HepG2 (cell line): ENCODE measurements around the gene PRDM15. TPM values are rescaled to one million over a fixed set of nuclear protein-coding genes. Genes with fewer than 3 reads are reported as not detected.

Experiments used
- ATAC-seq: fragments of 200-7000 bp; cut with Tn5 transposase; 3 replicates; pipeline ENCODE4 v1.9.1; 2020; ENCODE audit warnings: mild to moderate bottlenecking, moderate library complexity
- BruUV-seq: library from RNA; stranded (reverse); fragments of 400-500 nt; replicated peaks from 2 replicates; lab custom pipeline; 2021; lab: Mats Ljungman, UMichigan
- CTCF ChIA-PET: fragments of 300-600 bp; formaldehyde crosslinking; extraction: SDS; loops from one replicate; lab custom pipeline; 2021; ENCODE audit warnings: low total read pairs, inconsistent platforms, low intra/inter-chr PET ratio; lab: Yijun Ruan, JAX
- POLR2A ChIA-PET: fragments of 350-600 bp; sonication (Branson Sonifier 250); formaldehyde crosslinking; loops from one replicate; lab custom pipeline; 2020; ENCODE audit warnings: antibody characterized with exemption, inconsistent platforms; lab: Yijun Ruan, JAX
- DNase-seq: peaks from one replicate; pipeline ENCODE4 v3.0.0-alpha.2; 2015; ENCODE audit warnings: low spot score
- FAIRE-seq: peaks from 3 replicates; lab custom pipeline; 2011; peaks lifted over from hg19 to GRCh38; lab: Jason Lieb, UNC
- H2AFZ ChIP-seq: one replicate; pipeline ENCODE4 v1.6.1; 2011; ENCODE audit warnings: low read length, inconsistent platforms
- H3K27ac ChIP-seq: fragments of 300-600 bp; 3 replicates; pipeline ENCODE4 v1.8.0; 2011; ENCODE audit warnings: mixed run types, mild to moderate bottlenecking, mixed read lengths, low read length, inconsistent platforms; ENCODE audit not compliant: insufficient read depth; ENCODE audit errors: extremely low read length
- H3K27me3 ChIP-seq, 2 experiments: fragments of 200-600 bp in 1 of 2; 2 replicates in 1 of 2; 3 replicates in 1 of 2; pipeline versions ENCODE4 v1.6.0 to v1.8.0; 2011; ENCODE audit warnings: low read length in 2 of 2, mild to moderate bottlenecking in 2 of 2, moderate library complexity in 2 of 2, inconsistent platforms in 1 of 2; ENCODE audit not compliant: insufficient read depth in 2 of 2, control insufficient read depth in 1 of 2
- H3K36me3 ChIP-seq, 2 experiments: fragments of 200-600 bp in 1 of 2; replicated peaks in 1 of 2; 2 replicates in 1 of 2; 3 replicates in 1 of 2; pipeline versions ENCODE4 v1.5.1 to v1.8.0; 2011; ENCODE audit warnings: low read length in 2 of 2, inconsistent platforms in 1 of 2; ENCODE audit not compliant: insufficient read depth in 2 of 2, control insufficient read depth in 1 of 2
- H3K4me1 ChIP-seq: 2 replicates; pipeline ENCODE4 v1.5.1; 2012; ENCODE audit warnings: low read length, inconsistent platforms; ENCODE audit not compliant: insufficient read depth
- H3K4me2 ChIP-seq: 2 replicates; pipeline ENCODE4 v1.6.0; 2011; ENCODE audit warnings: low read depth, low read length, inconsistent platforms
- H3K4me3 ChIP-seq, 3 experiments: fragments of 200-600 bp in 1 of 3; sonication (generic), shearing (Covaris generic) in 1 of 3; replicated peaks in 1 of 3; 2 replicates each; pipeline ENCODE4 v1.5.1; 2011 to 2016; ENCODE audit warnings: low read length in 3 of 3, inconsistent platforms in 2 of 3, low read depth in 2 of 3, mild to moderate bottlenecking in 2 of 3, control low read depth in 1 of 3, mixed read lengths in 1 of 3; ENCODE audit not compliant: insufficient read depth in 1 of 3
- H3K79me2 ChIP-seq: one replicate; pipeline ENCODE4 v1.6.1; 2011; ENCODE audit warnings: low read length, inconsistent platforms; ENCODE audit not compliant: insufficient read depth
- H3K9ac ChIP-seq: 2 replicates; pipeline ENCODE4 v1.6.0; 2011; ENCODE audit warnings: mild to moderate bottlenecking, low read depth, low read length, inconsistent platforms; ENCODE audit not compliant: insufficient read depth
- H3K9me3 ChIP-seq: 2 replicates; pipeline ENCODE4 v1.5.1; 2012; ENCODE audit warnings: mild to moderate bottlenecking, low read length
- H4K20me1 ChIP-seq: 2 replicates; pipeline ENCODE4 v1.6.0; 2011; ENCODE audit warnings: inconsistent platforms, mild to moderate bottlenecking, low read length, moderate library complexity; ENCODE audit not compliant: insufficient read depth
- CERS6 ChIP-seq: sonication (generic); formaldehyde crosslinking; IDR thresholded peaks from 2 replicates; pipeline ENCODE4 v1.5.0; 2020; ENCODE audit warnings: missing genetic modification reagents
- HNF4A ChIP-seq: sonication (generic); formaldehyde crosslinking; IDR thresholded peaks from 2 replicates; pipeline ENCODE4 v1.4.0; 2020; ENCODE audit warnings: missing genetic modification reagents
- HOXD1 ChIP-seq: sonication (generic); formaldehyde crosslinking; IDR thresholded peaks from 2 replicates; pipeline ENCODE4 v1.5.0; 2020; ENCODE audit warnings: missing genetic modification reagents
- ISL2 ChIP-seq: sonication (generic); formaldehyde crosslinking; IDR thresholded peaks from 2 replicates; pipeline ENCODE4 v1.5.0; 2020; ENCODE audit warnings: missing genetic modification reagents
- MTF2 ChIP-seq: sonication (generic); formaldehyde crosslinking; IDR thresholded peaks from 2 replicates; pipeline ENCODE4 v1.5.0; 2020; ENCODE audit warnings: missing genetic modification reagents, borderline replicate concordance
- SALL2 ChIP-seq: sonication (generic); formaldehyde crosslinking; IDR thresholded peaks from 2 replicates; pipeline ENCODE4 v1.8.1; 2023; ENCODE audit warnings: mild to moderate bottlenecking, missing genetic modification reagents, inconsistent platforms
- SNAPC5 ChIP-seq: sonication (generic); formaldehyde crosslinking; IDR thresholded peaks from 2 replicates; pipeline ENCODE4 v1.8.1; 2023; ENCODE audit warnings: mild to moderate bottlenecking, missing genetic modification reagents, borderline replicate concordance
- SUZ12 ChIP-seq: fragments of 150-350 bp; IDR thresholded peaks from 2 replicates; pipeline ENCODE4 v1.6.1; 2014; ENCODE audit warnings: low read depth, low read length
- U2AF1 ChIP-seq: fragments of 200-400 bp; formaldehyde crosslinking; optimal IDR thresholded peaks from 2 replicates; pipeline ENCODE3; 2017; ENCODE audit warnings: mild to moderate bottlenecking, low read depth, low read length
- ZBTB8A ChIP-seq: sonication (generic); formaldehyde crosslinking; IDR thresholded peaks from 2 replicates; pipeline ENCODE4 v1.4.0; 2020; ENCODE audit warnings: mild to moderate bottlenecking, low read depth, missing genetic modification reagents, borderline replicate concordance
- ZNF281 ChIP-seq: sonication (generic); formaldehyde crosslinking; IDR thresholded peaks from 2 replicates; pipeline ENCODE4 v1.4.0; 2020; ENCODE audit warnings: missing genetic modification reagents, borderline replicate concordance
- ZNF335 ChIP-seq: sonication (generic); formaldehyde crosslinking; IDR thresholded peaks from 2 replicates; pipeline ENCODE4 v1.4.0; 2020; ENCODE audit warnings: missing genetic modification reagents
- ZNF773 ChIP-seq: sonication (generic); formaldehyde crosslinking; IDR thresholded peaks from 2 replicates; pipeline ENCODE4 v1.4.0; 2020; ENCODE audit warnings: missing genetic modification reagents, borderline replicate concordance
- WGBS: methylation state at CpG from one replicate; pipeline ENCODE4 v1.1.6; 2017; ENCODE audit warnings: low lambda C conversion rate; 5-methylcytosine and 5-hydroxymethylcytosine counted together
- in situ Hi-C: cut with HindIII; loops from 2 replicates; pipeline ENCODE4 v1.10.0; 2017; ENCODE audit warnings: low pct_unique_long_range_greater_than_20kb; ENCODE audit not compliant: extremely low pct_ligation_motif_present
- intact Hi-C: fragments of 100-400 bp; cut with micrococcal nuclease; formaldehyde crosslinking; loops from one replicate; pipeline ENCODE4 v1.10.0; 2022; ENCODE audit not compliant: unreplicated experiment
- polyA plus RNA-seq, 8 experiments: library from polyadenylated mRNA; depleted of rRNA in 3 of 8; stranded (reverse) in 7 of 8; unstranded in 1 of 8; fragments of >200 nt; fragmentation: Illumina TruSeq in 4 of 8; extraction: Trizol in 4 of 8; gene quantifications; 2 replicates each; pipeline versions ENCODE4 v1.2.1 to v1.2.3, GENCODE V29; 2011 to 2016; ENCODE audit warnings: low read depth in 4 of 8, missing spikeins in 1 of 8, mixed read lengths in 1 of 8; ENCODE audit not compliant: insufficient read depth in 1 of 8
- total RNA-seq, 5 experiments: library from RNA; depleted of rRNA; stranded (reverse); fragments of >200 nt; fragmentation: Illumina TruSeq; extraction: Trizol; gene quantifications; 2 replicates each; pipeline ENCODE4 v1.2.3, GENCODE V29; 2016; ENCODE audit warnings: low read depth in 1 of 5
- TF ChIP-seq, protein P1 (sequence below): sonication (generic); formaldehyde crosslinking; IDR thresholded peaks from 2 replicates; pipeline ENCODE4 v1.8.0; 2022; ENCODE audit warnings: missing genetic modification reagents, mild to moderate bottlenecking, moderate library complexity, borderline replicate concordance

The PRDM15 gene
- total and polyA plus RNA-seq, 2 of the 13 experiments (the other 11 are each of a cell fraction or from before 2014, with no cell fraction given), result 4.0 to 6.9 TPM

GRCh38 chr21:41890355-41890754, 11.2 kb upstream of the PRDM15 start:
- in situ Hi-C loops, result no loop called here
- Histone ChIP-seq H3K79me2 (no peaks in the 10 kb centered on the region), H3K4me1 (peaks cover 4% of the 10 kb centered on the region; the same call in 1 of the 2 replicates), H3K9ac (no peak overlapping the region), H3K27me3 (no peaks in the 10 kb centered on the region), H4K20me1 (no peaks in the 10 kb centered on the region), H3K36me3 (peaks cover 0 to 6% of the 10 kb centered on the region in 2 experiments; a peak in 1 of 5 replicates)
- DNase-seq, result no peak
- WGBS, result 82% methylated on average over 6 of the region's 6 CpGs
- CTCF ChIA-PET, result no interaction called here
- FAIRE-seq, result no peak
- intact Hi-C loops, result no loop called here
- POLR2A ChIA-PET, result no interaction called here
- no peak for TF ChIP-seq HNF4A (CRISPR knock-in tag)
- TF ChIP-seq MTF2 (CRISPR knock-in tag), result no peak
- TF ChIP-seq CERS6 (CRISPR knock-in tag), result no peak
- TF ChIP-seq ZNF335 (CRISPR knock-in tag), result no peak
- no peak for TF ChIP-seq ISL2 (CRISPR knock-in tag)
- TF ChIP-seq SUZ12, result no peak
- TF ChIP-seq SALL2 (CRISPR knock-in tag), result no peak
- no peak for TF ChIP-seq HOXD1 (CRISPR knock-in tag)
- TF ChIP-seq ZNF773 (CRISPR knock-in tag), result no peak
- TF ChIP-seq ZBTB8A (CRISPR knock-in tag), result no peak
- no peak for TF ChIP-seq ZNF281 (CRISPR knock-in tag)
- TF ChIP-seq U2AF1, result no peak
- TF ChIP-seq, protein P1, sequence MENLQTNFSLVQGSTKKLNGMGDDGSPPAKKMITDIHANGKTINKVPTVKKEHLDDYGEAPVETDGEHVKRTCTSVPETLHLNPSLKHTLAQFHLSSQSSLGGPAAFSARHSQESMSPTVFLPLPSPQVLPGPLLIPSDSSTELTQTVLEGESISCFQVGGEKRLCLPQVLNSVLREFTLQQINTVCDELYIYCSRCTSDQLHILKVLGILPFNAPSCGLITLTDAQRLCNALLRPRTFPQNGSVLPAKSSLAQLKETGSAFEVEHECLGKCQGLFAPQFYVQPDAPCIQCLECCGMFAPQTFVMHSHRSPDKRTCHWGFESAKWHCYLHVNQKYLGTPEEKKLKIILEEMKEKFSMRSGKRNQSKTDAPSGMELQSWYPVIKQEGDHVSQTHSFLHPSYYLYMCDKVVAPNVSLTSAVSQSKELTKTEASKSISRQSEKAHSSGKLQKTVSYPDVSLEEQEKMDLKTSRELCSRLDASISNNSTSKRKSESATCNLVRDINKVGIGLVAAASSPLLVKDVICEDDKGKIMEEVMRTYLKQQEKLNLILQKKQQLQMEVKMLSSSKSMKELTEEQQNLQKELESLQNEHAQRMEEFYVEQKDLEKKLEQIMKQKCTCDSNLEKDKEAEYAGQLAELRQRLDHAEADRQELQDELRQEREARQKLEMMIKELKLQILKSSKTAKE, result no peak
- no peak for TF ChIP-seq SNAPC5 (CRISPR knock-in tag)
- TF ChIP-seq, all 625 proteins: peak for 0
- no peak for ATAC-seq
- H2AFZ ChIP-seq, result no peak overlapping the region
- H3K4me2 ChIP-seq, result no peak overlapping the region
- no peaks in the 10 kb centered on the region for H3K9me3 ChIP-seq
- H3K4me3 ChIP-seq, result no peak overlapping the region
- no peak overlapping the region for H3K27ac ChIP-seq
- no TSS peak for BruUV-seq
